ENCODE data around the gene OPCML. TPM values are rescaled to one million over a fixed set of nuclear protein-coding genes. Genes with fewer than 3 reads are reported as not detected.

The OPCML gene
- total and polyA plus RNA-seq, 2 donors, result 0.06 to 2.3 TPM

DNA sequence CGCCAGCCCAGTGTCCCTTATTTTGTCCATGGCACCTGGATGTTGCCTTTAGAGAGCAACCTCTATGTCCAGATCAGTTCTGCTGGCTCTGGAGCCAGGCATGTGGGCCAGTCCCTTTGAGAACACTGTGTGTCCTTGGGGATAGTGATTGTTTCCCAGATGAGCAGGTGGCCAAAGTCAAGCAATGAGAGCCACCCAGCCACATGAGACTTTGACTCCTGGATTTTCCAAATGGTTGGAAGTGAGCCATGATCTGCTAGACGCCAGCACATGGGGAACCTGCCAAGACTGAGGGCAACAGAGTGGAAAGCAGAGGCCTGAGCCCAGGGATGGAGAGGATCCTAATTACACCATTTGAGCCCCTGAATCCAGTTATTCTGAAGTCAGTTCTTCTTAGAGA lies 479.8 kb downstream of the OPCML start:
- no peak overlapping the region for H3K27ac ChIP-seq (ENCODE audit: low read depth)
- no peak for DNase-seq (ENCODE audit: extremely low spot score)
- no peaks in the 10 kb centered on the region for H3K4me1 ChIP-seq (ENCODE audit: insufficient read depth)
- 57% methylated on average over 2 of the region's 2 CpGs for WGBS
- H3K36me3 ChIP-seq (ENCODE audit: insufficient read depth), result no peaks in the 10 kb centered on the region
- H3K4me3 ChIP-seq (ENCODE audit: low read depth, low read length), result no peak overlapping the region

DNA sequence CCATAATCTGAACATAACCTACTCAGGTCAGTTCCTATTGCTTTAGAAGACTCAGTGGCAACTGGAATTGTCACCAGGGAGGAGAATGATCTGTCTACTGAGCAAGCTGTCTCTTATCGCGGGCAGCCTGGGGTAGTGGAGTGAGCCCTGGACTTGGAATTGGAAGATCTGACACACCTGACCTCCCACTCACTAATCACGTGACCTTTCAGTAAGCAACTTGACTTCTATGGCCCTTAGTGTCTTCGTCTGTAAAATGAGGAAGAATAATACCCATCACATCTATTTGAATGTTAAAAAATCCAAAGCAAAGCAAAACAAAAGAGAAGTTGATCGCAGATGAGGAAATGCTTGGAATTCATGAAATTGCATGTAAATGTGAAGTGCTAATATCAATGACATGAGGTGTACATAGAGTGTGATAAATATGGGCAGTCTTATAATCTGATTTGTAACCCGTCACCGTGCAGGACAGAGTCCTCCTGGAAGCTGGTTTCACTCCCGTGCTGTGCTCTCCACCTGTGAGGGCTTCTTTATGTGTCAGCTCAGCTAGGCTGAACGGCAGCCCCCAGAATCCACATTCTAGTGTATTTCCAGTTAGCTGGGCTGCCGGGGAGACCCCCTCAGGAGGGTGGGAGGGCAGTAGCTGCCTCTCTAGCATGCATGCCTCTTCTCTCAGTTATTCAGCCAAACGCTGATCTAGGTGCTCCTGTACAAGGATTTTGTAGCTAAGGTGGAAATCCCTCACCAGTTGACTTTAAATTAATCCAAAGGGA lies 482.9 kb downstream of the OPCML start:
- H3K4me1 ChIP-seq (ENCODE audit: insufficient read depth), result no peaks in the 10 kb centered on the region
- H3K36me3 ChIP-seq (ENCODE audit: insufficient read depth), result no peaks in the 10 kb centered on the region
- no peak overlapping the region for H3K27ac ChIP-seq (ENCODE audit: low read depth)
- 61% methylated on average over 11 of the region's 11 CpGs for WGBS
- H3K4me3 ChIP-seq (ENCODE audit: low read depth, low read length), result no peak overlapping the region
- no peak for DNase-seq (ENCODE audit: extremely low spot score)

DNA sequence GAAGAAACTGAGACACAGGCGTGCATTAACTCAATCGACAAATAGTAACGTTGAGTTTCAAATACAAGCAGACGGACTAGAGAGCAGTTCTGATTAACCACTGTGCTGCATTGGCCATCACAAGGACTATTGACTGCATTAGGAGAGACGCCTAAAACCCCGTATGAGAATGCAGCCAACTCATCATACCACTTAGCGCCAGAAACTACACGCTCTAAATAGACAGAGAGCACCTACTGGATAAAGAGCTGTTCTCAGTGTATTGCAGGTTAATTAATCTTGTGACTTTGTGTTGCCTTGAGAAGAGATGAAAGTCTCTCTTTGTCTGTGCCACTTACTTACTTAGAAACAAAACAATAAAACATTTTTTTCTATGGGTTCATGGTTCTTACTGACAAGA lies 484.0 kb downstream of the OPCML start:
- DNase-seq (ENCODE audit: extremely low spot score), result no peak
- H3K4me3 ChIP-seq (ENCODE audit: low read depth, low read length), result no peak overlapping the region

DNA sequence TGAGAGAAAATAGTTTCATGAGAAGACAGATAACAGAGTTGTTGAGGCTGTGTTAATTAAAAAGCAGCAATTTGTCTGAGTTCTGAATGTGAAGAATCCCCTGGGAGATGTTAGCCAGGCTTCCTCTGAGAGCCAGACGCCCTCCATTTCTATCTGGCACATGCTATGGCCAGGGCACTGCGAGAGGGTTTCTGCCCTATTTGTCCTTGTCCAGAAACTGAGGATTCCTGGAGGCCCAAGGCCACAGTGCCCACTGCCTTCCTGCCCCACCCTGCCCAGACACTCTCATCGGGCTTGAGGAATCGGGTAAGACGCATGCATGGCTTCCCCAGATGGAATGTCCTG lies 484.6 kb downstream of the OPCML start:
- H3K4me3 ChIP-seq (ENCODE audit: low read depth, low read length), result no peak overlapping the region
- no peak for DNase-seq (ENCODE audit: extremely low spot score)
- no peaks in the 10 kb centered on the region for H3K4me1 ChIP-seq (ENCODE audit: insufficient read depth)
- H3K36me3 ChIP-seq (ENCODE audit: insufficient read depth), result no peaks in the 10 kb centered on the region
- no peak overlapping the region for H3K27ac ChIP-seq (ENCODE audit: low read depth)
- 54% methylated on average over 5 of the region's 5 CpGs for WGBS

More for the DNA sequence above, 484.0 kb downstream of the OPCML start:
- Histone ChIP-seq H3K27ac (ENCODE audit: low read depth) (no peak overlapping the region), H3K36me3 (ENCODE audit: insufficient read depth) (no peaks in the 10 kb centered on the region), H3K4me1 (ENCODE audit: insufficient read depth) (no peaks in the 10 kb centered on the region)
- 86% methylated on average over 8 of the region's 8 CpGs for WGBS

DNA sequence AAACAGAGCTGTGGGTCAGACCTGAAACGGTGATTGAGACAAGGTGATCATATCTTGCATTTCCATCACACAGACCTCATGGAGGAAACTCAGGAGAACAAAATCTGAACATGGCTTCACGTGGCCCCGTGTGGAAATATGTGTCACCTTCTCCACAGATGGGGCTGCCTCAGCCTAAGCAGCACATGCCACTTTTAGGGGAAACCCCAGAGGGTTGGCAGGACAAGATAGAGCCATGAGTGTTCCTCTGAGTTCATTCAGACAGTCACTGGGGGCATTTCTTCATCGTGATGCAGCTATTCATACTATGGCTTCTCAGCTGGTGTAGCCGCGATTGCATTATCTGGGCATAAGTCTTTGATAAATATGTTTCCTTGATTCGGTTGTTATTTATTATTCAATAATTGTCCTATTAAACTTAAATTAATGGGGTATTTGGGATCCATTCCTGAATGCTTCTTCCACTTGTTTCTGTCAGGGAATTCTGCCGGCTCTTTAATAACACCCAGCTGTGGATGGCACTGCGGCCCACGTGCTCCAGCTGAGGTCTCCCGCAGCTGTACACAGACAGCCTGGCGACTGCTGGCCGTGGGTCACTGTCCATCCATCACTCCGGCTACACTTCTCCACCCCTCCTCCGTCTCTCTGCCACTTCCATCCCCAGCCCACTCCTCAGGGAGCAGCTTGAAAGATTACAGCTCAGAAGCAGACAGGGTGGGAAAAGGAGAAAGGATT lies 485.1 kb downstream of the OPCML start:
- 33% methylated on average over 15 of the region's 15 CpGs for WGBS
- no peaks in the 10 kb centered on the region for H3K4me1 ChIP-seq (ENCODE audit: insufficient read depth)
- no peaks in the 10 kb centered on the region for H3K36me3 ChIP-seq (ENCODE audit: insufficient read depth)
- no peak overlapping the region for H3K27ac ChIP-seq (ENCODE audit: low read depth)
- H3K4me3 ChIP-seq (ENCODE audit: low read depth, low read length), result no peak overlapping the region
- DNase-seq (ENCODE audit: extremely low spot score), result no peak

DNA sequence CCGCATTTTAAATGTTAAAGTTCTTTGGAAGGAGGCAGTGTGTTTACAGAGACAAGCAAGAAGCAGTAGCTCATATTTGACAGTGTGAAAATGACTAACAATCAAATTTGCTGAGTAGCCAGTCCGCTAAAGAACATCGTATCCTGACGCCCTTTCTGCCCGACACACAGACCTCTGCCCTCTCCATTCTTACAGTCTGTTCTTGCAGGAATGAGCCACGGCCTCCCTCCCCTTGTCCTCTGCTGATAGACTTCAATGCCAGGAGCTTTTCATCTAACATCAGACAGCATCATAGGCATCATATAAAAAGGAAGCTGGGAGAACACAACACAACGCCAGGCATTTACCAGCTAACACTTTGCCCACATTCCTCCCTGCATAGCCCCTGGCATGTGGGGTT lies 486.0 kb downstream of the OPCML start:
- 69% methylated on average over 7 of the region's 7 CpGs for WGBS
- Histone ChIP-seq H3K4me1 (ENCODE audit: insufficient read depth) (no peaks in the 10 kb centered on the region), H3K27ac (ENCODE audit: low read depth) (no peak overlapping the region), H3K4me3 (ENCODE audit: low read depth, low read length) (no peak overlapping the region), H3K36me3 (ENCODE audit: insufficient read depth) (no peaks in the 10 kb centered on the region)
- no peak for DNase-seq (ENCODE audit: extremely low spot score)

DNA sequence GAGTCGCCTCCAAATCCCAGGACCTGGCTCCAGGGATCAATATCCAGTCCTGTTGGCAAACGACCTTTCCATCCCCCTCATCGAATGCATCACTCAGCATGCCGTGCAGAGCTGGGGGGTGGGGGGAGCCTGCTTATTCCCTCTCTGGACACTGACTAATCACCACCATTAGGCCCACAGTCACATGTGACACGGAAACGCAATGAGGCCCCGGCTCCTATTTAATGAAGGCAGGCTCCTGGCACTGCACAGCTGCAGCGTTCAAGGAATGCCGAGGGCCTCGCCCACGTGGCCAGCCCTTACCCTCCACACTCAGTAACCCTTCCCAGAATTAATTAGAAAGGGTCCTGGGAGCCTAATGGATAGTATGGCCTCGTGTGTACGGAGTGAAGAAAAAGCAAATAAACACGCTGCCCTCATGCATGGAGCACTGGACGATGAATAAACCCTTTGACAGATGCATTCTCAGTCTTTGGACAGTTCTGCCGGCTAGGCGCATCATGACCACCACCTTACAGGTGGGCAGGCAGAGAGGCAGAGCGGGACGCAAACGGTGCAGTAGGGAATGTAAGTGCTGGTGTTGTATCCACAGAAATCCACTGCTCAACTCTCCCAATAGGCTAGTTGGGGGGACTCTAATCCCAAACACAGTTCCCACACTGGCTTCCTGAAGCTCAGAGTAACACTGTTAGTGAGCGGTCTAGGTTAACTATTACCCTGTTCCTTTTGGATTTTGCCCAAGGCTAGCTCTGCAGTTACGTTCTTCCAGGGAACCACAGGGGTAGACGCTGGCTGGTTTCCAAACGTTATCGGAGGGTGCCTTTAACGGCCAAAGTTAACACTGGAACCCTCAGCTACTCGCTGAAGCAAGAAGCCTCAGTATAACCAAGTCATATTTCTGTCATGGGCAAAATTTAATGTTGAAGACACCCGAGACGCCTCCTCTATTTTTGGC lies 490.1 kb downstream of the OPCML start:
- no peak for DNase-seq (ENCODE audit: extremely low spot score)
- Histone ChIP-seq H3K36me3 (ENCODE audit: insufficient read depth) (no peaks in the 10 kb centered on the region), H3K4me1 (ENCODE audit: insufficient read depth) (no peaks in the 10 kb centered on the region), H3K4me3 (ENCODE audit: low read depth, low read length) (no peak overlapping the region), H3K27ac (ENCODE audit: low read depth) (no peak overlapping the region)
- WGBS, result 65% methylated on average over 29 of the region's 29 CpGs

DNA sequence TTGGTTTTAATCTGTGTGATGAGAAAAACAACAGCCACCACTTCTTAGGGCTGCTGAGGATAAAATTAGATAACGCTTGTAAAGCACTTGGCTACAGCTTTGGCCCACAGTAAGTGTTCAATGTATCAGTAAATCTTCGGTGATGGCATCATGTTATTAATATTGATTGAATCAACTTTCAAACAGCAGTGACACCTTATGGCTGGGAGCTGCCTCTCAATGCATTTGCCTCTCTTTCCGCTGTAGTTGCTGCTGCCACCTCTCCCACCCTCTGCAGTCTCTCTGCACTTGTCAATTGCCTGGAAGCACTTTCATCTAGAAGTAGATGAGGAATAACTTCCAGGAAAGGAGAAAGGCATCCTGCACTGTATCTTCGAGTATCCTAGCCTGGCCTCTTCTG lies 491.1 kb downstream of the OPCML start:
- no peak overlapping the region for H3K27ac ChIP-seq (ENCODE audit: low read depth)
- no peaks in the 10 kb centered on the region for H3K4me1 ChIP-seq (ENCODE audit: insufficient read depth)
- no peak for DNase-seq (ENCODE audit: extremely low spot score)
- 64% methylated on average over 4 of the region's 4 CpGs for WGBS
- H3K4me3 ChIP-seq (ENCODE audit: low read depth, low read length), result no peak overlapping the region
- H3K36me3 ChIP-seq (ENCODE audit: insufficient read depth), result no peaks in the 10 kb centered on the region

DNA sequence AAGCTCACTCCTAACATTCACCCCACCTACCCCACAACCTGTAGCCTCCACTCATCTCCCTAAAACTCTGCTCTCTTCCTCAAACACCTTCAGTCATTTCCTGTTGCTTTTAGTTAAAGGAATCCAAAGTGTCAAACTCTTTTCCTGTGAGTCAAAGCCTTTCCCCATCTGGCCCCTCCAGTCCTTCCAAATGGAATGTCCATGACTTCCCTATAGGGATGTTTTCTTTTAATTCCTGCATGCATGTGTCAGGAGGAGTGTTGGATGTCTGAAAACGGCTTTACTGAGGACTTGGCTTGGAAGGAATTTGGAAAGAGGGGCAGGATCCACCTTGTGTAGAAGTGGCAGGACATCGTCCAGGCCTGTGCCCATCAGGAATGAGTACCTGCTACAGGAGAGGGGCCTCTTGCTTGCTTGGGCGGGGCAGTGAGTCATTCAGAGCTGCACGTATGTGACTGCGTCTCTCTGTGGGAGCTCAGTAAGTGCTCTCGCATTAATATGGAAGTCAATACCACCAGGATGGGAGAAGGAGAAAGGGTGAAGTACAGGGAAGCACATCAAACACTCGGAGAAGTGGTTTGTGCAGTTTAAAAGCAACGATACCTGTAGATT lies 491.9 kb downstream of the OPCML start:
- no peak for DNase-seq (ENCODE audit: extremely low spot score)
- no peaks in the 10 kb centered on the region for H3K36me3 ChIP-seq (ENCODE audit: insufficient read depth)
- WGBS, result 41% methylated on average over 8 of the region's 8 CpGs
- no peaks in the 10 kb centered on the region for H3K4me1 ChIP-seq (ENCODE audit: insufficient read depth)
- no peak overlapping the region for H3K4me3 ChIP-seq (ENCODE audit: low read depth, low read length)
- no peak overlapping the region for H3K27ac ChIP-seq (ENCODE audit: low read depth)

DNA sequence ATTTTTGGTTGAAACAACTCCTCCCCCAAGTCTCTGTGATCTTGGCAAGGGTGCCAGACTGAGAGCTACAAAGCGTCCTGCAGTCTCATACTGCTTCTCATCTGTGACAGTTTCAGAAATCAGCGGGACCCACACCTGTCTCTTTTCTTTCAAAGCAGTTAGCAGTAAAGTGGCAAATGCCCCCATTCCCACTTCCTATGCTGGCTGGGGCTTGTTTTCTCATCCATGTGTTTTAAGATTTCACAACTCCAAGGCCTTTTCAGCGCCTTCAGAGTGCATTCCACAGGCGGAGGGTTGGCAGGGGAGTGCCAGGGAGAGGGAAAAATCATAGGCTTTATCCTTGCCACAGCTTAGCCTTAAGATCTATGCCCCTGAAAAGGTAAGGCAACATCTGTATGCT lies 493.5 kb downstream of the OPCML start:
- H3K4me1 ChIP-seq (ENCODE audit: insufficient read depth), result no peaks in the 10 kb centered on the region
- no peaks in the 10 kb centered on the region for H3K36me3 ChIP-seq (ENCODE audit: insufficient read depth)
- no peak overlapping the region for H3K27ac ChIP-seq (ENCODE audit: low read depth)
- no peak overlapping the region for H3K4me3 ChIP-seq (ENCODE audit: low read depth, low read length)
- no peak for DNase-seq (ENCODE audit: extremely low spot score)
- WGBS, result 15% methylated on average over 4 of the region's 4 CpGs

DNA sequence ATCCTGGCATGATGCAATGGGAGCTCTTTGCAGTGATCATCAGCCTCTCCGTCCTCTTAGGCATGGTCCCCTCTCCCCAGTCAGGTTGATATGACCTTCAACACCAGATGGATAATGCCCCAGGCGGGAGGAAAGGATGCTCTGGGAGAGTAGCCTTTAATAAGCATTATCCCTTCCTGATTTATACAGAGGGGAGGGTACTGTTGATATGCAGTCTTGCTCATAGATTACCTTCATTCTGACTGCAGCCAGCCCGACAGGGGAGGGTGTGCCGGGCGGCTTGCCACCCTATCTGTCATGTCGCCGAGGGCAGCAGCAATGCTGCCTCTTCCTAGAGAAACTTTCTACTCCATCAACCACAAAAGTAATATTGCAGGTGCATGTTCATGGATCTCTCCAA lies 497.4 kb downstream of the OPCML start:
- H3K4me3 ChIP-seq (ENCODE audit: low read depth, low read length), result no peak overlapping the region
- no peak overlapping the region for H3K27ac ChIP-seq (ENCODE audit: low read depth)
- no peaks in the 10 kb centered on the region for H3K36me3 ChIP-seq (ENCODE audit: insufficient read depth)
- H3K4me1 ChIP-seq (ENCODE audit: insufficient read depth), result no peaks in the 10 kb centered on the region
- DNase-seq (ENCODE audit: extremely low spot score), result no peak
- WGBS, result 73% methylated on average over 7 of the region's 7 CpGs

DNA sequence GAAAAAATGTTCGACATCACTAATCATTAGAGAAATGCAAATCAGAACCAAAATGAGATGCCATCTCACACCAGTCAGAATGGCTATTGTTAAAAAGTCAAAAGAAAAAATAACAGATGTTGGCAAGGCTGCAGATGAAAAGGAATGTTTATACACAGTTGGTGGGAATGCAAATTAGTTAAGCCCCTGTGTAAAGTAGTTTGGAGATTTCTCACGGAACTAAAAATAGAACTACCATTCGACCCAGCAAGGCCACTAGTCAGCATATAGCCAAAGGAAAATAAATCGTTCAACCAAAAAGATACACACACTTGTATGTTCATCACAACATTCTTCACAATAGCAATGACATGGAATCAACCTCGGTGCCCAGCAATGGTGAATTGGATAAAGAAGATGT lies 503.2 kb downstream of the OPCML start:
- Histone ChIP-seq H3K27ac (ENCODE audit: low read depth) (no peak overlapping the region), H3K4me3 (ENCODE audit: low read depth, low read length) (no peak overlapping the region), H3K36me3 (ENCODE audit: insufficient read depth) (no peaks in the 10 kb centered on the region), H3K4me1 (ENCODE audit: insufficient read depth) (no peaks in the 10 kb centered on the region)
- 65% methylated on average over 5 of the region's 5 CpGs for WGBS
- no peak for DNase-seq (ENCODE audit: extremely low spot score)

DNA sequence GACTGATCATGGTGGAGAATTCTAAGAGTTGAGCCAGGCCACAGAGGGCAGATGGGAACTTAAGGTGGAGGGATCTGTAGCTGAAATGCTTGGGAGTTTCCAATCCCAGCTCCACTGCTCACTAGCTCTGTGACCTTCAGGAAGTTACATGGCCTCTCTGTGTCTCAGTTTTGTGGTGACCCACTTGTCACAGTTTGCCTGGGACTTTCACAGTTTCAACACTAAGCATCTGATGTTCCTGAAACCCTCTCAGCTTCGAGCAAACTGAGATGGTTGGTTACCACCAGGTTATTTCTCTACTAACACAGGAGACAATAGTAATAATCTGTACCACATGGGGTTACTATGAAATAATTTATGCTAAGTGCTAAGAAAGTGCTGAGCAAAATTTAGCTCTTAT lies 505.3 kb downstream of the OPCML start:
- Histone ChIP-seq H3K4me1 (ENCODE audit: insufficient read depth) (no peaks in the 10 kb centered on the region), H3K4me3 (ENCODE audit: low read depth, low read length) (no peak overlapping the region), H3K27ac (ENCODE audit: low read depth) (no peak overlapping the region), H3K36me3 (ENCODE audit: insufficient read depth) (no peaks in the 10 kb centered on the region)
- WGBS, result 83% methylated on average over 1 of the region's 1 CpG
- no peak for DNase-seq (ENCODE audit: extremely low spot score)
